Right lobe of liver (tissue), 6 donors: Measurements from ENCODE around the gene INMT. TPM values are rescaled to one million over a fixed set of nuclear protein-coding genes. Genes with fewer than 3 reads are reported as not detected.

Experiments used
- ATAC-seq, 4 donors: fragments of 200-7000 bp; cut with Tn5 transposase; one replicate each; pipeline ENCODE4 v1.9.1; 2020; ENCODE audit warnings: mild to moderate bottlenecking in 4 of 4, moderate library complexity in 4 of 4
- DNase-seq, 3 donors: peaks; one replicate each; pipeline ENCODE4 v3.0.0-alpha.2; 2020
- H3K27ac ChIP-seq, 3 donors: fragments of 200-600 bp; one replicate each; pipeline ENCODE4 v1.8.0; 2022
- H3K27me3 ChIP-seq, 2 donors: fragments of 200-600 bp; one replicate each; pipeline ENCODE4 v1.8.0; 2022
- H3K36me3 ChIP-seq, 4 donors: fragments of 200-600 bp; sonication (generic) in 1 of 4; one replicate each; pipeline versions ENCODE4 v1.5.1 to v1.8.0; 2017 to 2022; ENCODE audit warnings: control low read depth in 1 of 4
- H3K4me1 ChIP-seq, 4 donors: fragments of 200-600 bp; sonication (generic) in 1 of 4; one replicate each; pipeline versions ENCODE4 v1.5.1 to v1.8.0; 2017 to 2022; ENCODE audit warnings: control low read depth in 1 of 4
- H3K4me3 ChIP-seq, 3 donors: fragments of 200-600 bp; one replicate each; pipeline ENCODE4 v1.8.0; 2022
- H3K9me3 ChIP-seq, 4 donors: fragments of 200-600 bp; sonication (generic) in 1 of 4; one replicate each; pipeline versions ENCODE4 v1.5.1 to v1.8.0; 2017 to 2022; ENCODE audit warnings: control low read depth in 1 of 4
- POLR2A ChIP-seq: fragments of 450-650 bp; IDR thresholded peaks from one replicate; pipeline ENCODE4 v1.6.1; 2017; ENCODE audit warnings: antibody characterized with exemption, mild to moderate bottlenecking
- WGBS: methylation state at CpG from one replicate; pipeline ENCODE4 v1.1.6; 2018; ENCODE audit warnings: low coverage, low lambda C conversion rate; ENCODE audit not compliant: insufficient coverage; ENCODE audit errors: missing lambda C conversion rate; 5-methylcytosine and 5-hydroxymethylcytosine counted together
- intact Hi-C, 2 donors: fragments of 100-400 bp; cut with DNase I; formaldehyde crosslinking; loops; one replicate each; pipeline versions ENCODE4 v1.11.2 to v1.14.1; 2022
- total RNA-seq, 6 experiments: library from RNA; depleted of rRNA in 2 of 6; stranded (reverse); fragments of >200 nt in 2 of 6; fragmentation: NEBNext Ultra II Directional in 3 of 6; extraction: Animal tissue kit (Norgen Biotek cat#: 25700) in 3 of 6; gene quantifications; one replicate each; pipeline versions ENCODE4 v1.1.0 to v1.2.4, GENCODE V29; 2016 to 2023
- TF ChIP-seq, protein P1 (sequence below), 4 donors: fragments of 200-600 bp in 3 of 4; fragments of 450-650 bp in 1 of 4; IDR thresholded peaks; one replicate each; pipeline versions ENCODE4 v1.5.1 to v1.8.0; 2016 to 2022; ENCODE audit warnings: antibody characterized with exemption in 4 of 4, mild to moderate bottlenecking in 2 of 4
- donor health status: DM: no; HTN: yes; CAD: no.
- donor health status: DM: no; HTN: no; CAD: no.
- donor health status: DM: no; HTN: no; CAD: no.
- donor health status: DM: no; HTN: yes; CAD: no.
- donor health status: DM: no; HTN: yes; CAD: no.

Gene INMT
- total RNA-seq, 6 experiments from 2014 or later, result 14.7 to 58.9 (median 35.5) TPM

DNA sequence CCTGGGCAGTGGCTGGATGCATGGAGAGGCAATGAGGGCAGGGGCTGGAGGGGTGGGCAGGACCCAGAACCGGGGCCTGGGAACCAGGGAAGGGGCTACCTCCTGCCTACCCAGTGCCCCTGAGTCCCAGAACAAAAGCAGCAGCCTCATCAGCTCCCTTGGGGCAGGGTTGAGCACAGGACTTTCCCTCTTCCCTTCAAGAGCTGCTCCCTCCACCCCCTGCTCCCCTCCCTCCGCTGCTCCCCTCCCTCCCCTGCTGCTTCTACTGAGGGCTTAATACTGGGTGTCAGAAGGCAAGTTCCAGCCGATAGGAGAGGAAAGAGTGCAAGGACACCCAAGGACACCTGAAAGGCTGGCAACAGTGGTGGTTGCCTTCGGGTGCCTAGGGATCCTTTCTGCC is 28.2 kb upstream of the INMT start:
- no peak for TF ChIP-seq POLR2A
- TF ChIP-seq, protein P1, sequence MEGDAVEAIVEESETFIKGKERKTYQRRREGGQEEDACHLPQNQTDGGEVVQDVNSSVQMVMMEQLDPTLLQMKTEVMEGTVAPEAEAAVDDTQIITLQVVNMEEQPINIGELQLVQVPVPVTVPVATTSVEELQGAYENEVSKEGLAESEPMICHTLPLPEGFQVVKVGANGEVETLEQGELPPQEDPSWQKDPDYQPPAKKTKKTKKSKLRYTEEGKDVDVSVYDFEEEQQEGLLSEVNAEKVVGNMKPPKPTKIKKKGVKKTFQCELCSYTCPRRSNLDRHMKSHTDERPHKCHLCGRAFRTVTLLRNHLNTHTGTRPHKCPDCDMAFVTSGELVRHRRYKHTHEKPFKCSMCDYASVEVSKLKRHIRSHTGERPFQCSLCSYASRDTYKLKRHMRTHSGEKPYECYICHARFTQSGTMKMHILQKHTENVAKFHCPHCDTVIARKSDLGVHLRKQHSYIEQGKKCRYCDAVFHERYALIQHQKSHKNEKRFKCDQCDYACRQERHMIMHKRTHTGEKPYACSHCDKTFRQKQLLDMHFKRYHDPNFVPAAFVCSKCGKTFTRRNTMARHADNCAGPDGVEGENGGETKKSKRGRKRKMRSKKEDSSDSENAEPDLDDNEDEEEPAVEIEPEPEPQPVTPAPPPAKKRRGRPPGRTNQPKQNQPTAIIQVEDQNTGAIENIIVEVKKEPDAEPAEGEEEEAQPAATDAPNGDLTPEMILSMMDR (IDR thresholded peaks at IDR 0.05), result no peak
- Histone ChIP-seq H3K27ac (no peak overlapping the region), H3K4me3 (no peak overlapping the region), H3K4me1 (no peaks in the 10 kb centered on the region), H3K9me3 (no peaks in the 10 kb centered on the region), H3K36me3 (no peaks in the 10 kb centered on the region), H3K27me3 (no peaks in the 10 kb centered on the region)
- ATAC-seq (no peak), DNase-seq (no peak)
- intact Hi-C loops, result no loop called here
- WGBS, result 43% methylated on average over 1 of the region's 4 CpGs

DNA sequence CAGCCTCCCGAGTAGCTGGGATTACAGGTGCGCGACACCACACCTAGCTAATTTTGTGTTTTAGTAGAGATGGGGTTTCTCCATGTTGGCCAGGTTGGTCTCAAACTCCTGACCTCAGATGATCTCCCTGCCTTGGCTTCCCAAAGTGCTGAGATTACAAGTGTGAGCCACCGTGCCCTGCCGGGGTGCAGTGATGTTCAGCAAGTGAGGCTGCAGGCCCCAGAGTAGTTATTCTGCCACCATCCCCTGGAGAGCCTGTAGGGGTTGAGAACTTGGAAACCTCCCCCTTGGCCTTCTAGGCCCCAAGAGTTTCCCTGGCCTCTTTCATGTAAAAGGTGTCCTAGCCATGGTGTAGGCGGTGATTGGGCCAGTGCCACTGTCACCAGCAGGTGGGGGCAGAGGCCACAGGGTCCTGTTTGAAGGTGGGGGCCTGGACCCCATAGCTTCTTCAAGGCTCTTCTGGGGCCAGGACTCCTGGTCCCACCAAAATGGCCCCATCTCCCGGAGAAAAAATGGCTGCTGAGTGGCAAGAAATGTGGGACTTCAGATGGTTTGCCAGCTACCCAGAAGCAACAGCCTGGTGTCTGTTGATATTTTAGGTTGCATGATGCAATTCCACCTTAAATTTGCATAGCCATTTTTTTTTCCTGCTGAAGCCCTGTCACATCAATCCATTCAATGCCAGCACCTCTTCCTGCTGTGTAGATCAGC is 25.5 kb upstream of the INMT start:
- ATAC-seq (no peak), DNase-seq (no peak)
- Histone ChIP-seq H3K27ac (no peak overlapping the region), H3K36me3 (no peaks in the 10 kb centered on the region), H3K4me3 (no peak overlapping the region), H3K27me3 (no peaks in the 10 kb centered on the region), H3K4me1 (no peaks in the 10 kb centered on the region), H3K9me3 (no peaks in the 10 kb centered on the region)
- 100% methylated on average over 3 of the region's 7 CpGs for WGBS
- TF ChIP-seq, protein P1 (IDR thresholded peaks at IDR 0.05), result no peak
- TF ChIP-seq POLR2A, result no peak
- intact Hi-C loops, result no loop called here

DNA sequence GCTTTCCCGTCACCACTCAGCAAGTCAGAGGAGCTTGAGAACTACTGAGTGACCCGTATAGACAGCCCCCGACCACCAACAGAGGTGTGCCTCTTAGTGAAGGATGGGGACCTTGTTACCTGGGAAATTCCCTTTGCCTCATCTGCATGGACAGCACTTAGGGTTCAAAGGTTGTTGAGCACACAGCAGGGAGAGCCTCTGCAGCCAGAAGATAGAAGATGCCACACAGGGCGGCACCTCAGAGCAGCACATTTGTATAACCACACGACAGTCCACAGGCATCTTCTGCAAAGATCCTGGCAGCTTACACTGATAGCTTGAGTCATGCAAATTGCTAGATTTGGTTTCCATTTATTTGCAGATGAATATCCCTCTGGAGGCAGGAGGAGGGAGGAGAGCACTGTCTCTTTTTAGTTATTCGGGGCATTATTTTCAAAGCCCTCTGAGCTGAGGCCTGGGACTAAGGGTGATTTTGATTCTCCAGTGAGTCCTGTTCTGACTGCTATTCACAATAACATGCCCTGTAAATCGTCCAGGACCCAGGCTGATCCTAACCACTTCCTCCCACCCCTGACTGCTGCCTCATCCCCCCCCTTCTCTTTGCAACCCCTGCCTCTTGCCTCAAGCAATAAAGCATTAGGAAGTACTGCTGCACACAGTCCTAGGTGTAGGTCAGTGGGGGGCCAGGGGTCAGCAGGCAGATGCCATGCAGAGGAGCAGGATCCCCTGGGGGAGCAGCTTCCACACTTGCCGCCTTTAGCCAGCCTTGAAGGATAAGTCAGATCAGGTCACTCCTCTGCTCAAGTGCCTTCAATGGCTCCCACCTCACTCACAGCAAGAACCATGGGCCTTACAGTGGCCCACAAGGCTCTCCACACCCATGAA is 24.6 kb upstream of the INMT start:
- Histone ChIP-seq H3K27ac (no peak overlapping the region), H3K4me1 (no peaks in the 10 kb centered on the region), H3K27me3 (no peaks in the 10 kb centered on the region), H3K4me3 (no peak overlapping the region), H3K36me3 (no peaks in the 10 kb centered on the region), H3K9me3 (no peaks in the 10 kb centered on the region)
- ATAC-seq (peak; percentile 20 to 45 (median 39)), DNase-seq (no peak)
- WGBS, result 43% methylated on average over 4 of the region's 8 CpGs
- TF ChIP-seq POLR2A, result no peak
- TF ChIP-seq, protein P1 (IDR thresholded peaks at IDR 0.05), result no peak
- intact Hi-C loops, result no loop called here

DNA sequence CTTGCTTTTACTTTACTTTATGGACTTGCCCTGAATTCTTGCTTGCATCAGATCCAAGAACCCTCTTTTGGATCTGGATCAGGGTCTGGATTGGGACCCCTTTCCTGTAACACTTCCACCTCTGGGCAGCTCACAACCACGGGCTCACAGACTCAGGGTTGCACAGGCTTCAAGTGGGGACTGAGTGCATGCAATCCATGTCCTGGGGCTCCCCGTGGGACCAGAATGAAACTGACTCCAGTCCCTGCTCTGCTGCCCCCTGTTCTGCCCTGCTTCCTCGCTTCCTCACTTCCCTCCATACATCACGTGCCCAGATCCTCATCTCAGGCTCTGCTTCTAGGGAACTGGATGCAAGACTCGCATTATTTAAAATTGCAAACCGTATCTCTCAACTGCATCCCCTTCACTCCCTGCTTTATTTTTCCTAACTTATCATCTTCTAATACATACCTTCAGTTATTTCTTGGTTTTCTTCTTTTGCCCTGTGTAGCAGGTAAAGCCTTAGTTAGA is 23.3 kb upstream of the INMT start:
- Histone ChIP-seq H3K27ac (no peak overlapping the region), H3K4me1 (no peaks in the 10 kb centered on the region), H3K4me3 (no peak overlapping the region), H3K9me3 (no peaks in the 10 kb centered on the region), H3K27me3 (no peaks in the 10 kb centered on the region), H3K36me3 (no peaks in the 10 kb centered on the region)
- DNase-seq (no peak), ATAC-seq (no peak)
- WGBS, result 65% methylated on average over 4 of the region's 6 CpGs
- intact Hi-C loops, result no loop called here
- TF ChIP-seq POLR2A, result no peak
- TF ChIP-seq, protein P1 (IDR thresholded peaks at IDR 0.05), result no peak
